GM18909 (cell line): Measurements from ENCODE around the gene HSDL1.
"Not testable (repeated sequence)": the region's sequence is repeated elsewhere in the genome, so short reads cannot be mapped to it uniquely, and the experiment has no call there.

Source experiments
- ATAC-seq: cut with Tn5 transposase; IDR thresholded peaks from one replicate; pipeline ENCODE4 v1.9.1; 2021; ENCODE audit warnings: mild to moderate bottlenecking; ENCODE audit not compliant: unreplicated experiment, poor library complexity

Gene HSDL1

DNA sequence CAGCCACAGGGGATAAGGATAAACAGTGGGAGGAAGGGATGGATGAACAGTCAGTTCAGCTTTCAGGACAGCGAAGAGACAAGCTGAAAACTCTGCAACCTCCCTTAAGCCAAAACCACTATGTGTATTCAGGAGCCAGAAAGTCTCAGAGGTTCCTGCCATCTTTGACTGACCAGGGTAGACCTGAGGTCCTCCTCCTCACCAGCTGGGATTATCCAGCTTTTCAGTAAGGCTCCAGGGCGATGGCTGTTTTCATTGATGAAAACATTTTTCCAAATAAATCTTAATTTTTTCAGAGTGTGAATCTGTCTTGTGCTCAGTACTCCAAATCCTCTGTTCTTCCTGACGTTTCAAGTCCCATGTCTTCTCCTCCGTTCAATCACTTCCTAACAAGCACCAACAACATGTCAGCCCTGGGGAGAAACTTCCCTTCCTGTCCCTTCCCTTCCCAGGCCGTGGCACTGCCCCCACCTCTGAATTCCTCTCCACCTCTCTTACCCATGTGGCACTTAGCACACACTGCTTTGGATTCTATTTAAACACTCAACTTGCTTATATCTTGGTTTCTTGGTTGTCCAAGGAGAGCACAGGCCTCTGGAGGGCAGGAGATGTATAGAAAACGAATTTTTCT, 5.2 kb downstream of the HSDL1 start:
- ATAC-seq = no peak

DNA sequence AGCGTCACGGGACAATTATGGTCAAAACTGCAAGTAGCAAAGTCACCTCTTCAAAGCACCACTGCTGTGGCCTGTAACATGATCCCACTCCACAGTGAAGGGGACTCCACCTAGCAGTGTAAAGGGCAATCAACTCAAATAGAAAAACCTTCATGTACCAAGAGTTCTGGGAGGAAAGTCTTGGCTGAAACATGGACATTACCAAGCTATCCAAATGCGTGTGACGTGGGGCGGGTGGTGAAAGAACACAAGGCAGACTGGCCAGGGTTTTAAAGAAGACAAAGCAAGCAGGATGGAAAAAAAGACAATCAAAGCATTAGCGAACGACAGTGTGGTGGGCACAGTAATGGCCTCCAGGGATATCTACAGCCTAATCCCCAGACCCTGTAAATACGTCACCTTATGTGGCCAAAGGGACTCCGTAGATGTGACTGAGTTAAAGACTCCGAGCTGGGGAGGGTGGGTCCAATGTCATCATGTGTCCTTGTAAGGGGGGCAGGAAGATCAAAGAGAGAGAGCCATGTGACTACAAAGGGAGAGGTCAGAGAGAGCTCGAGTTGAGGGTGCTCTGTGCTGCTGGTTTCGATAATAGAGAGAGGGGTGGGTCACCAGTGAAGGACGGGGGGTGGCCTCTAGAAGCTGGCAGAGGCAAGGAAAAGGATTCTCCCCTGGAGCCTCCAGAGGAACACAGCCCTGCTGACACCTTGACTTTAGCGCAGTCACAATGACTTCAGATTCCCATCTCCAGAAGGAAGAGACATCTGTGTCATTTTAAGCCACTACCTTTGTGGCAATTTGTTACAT, 6.0 kb downstream of the HSDL1 start:
- no peak for ATAC-seq

DNA sequence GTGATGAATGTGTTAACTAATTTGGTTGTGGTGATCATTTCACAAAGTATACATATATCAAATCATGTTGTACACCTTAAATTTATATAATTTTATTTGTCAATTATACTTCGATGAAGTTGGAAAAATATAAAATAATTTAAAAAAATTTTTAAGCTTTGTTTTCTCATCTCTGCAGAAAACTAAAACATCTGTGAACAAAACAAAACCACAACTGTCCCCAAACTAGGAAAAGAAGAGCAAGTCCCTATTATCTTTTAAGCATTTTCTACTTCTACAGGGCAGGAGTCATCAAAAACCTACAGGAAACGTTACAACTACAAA, 6.5 kb downstream of the HSDL1 start:
- no peak for ATAC-seq

DNA sequence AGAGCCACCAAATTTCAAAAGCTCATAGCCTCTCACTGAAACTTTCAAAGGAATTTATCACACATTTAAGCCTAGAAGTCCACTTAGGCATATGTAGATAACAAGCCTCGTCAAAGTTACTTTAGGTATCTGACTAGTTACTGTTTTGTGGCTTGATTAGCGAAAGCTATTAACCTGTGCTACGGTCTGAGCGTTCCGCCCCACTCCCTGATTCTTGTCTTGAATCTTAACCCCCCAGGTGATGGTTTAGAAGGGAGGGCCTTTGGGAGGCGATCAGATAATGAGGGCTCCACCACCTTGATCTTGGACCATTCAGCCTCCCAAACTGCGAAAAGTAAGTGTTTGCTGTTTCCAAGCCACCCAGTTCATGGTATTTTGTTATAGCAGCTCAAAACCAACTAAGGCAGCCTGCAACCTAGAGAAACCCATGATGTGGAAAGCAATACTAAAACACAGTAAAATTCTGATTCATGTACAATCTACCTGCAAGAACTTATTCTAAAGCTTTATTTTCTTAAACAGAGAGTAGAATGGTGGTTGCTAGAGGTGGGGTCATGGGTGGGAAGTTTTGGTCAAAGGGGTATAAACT, 7.1 kb downstream of the HSDL1 start:
- ATAC-seq = no peak

DNA sequence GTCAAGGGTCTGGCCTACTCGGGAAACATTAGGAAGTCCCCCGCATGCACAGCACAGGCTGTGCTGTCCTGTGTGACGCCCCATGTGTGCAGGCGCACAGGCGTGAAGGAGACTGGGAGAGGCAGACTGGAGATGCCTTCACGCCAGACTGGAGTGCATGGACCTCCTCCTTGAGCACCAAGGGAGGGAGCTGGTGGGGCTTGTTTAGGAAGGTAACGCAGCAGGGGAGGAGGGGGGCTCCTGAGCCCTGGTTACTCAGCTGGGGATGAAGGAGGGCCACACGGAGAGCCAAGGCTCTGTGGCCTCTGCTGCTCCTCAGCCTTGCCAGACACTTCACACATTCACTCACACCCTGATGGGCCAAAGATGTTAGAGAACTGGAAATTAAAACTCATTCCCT, 7.7 kb downstream of the HSDL1 start:
- no peak for ATAC-seq

DNA sequence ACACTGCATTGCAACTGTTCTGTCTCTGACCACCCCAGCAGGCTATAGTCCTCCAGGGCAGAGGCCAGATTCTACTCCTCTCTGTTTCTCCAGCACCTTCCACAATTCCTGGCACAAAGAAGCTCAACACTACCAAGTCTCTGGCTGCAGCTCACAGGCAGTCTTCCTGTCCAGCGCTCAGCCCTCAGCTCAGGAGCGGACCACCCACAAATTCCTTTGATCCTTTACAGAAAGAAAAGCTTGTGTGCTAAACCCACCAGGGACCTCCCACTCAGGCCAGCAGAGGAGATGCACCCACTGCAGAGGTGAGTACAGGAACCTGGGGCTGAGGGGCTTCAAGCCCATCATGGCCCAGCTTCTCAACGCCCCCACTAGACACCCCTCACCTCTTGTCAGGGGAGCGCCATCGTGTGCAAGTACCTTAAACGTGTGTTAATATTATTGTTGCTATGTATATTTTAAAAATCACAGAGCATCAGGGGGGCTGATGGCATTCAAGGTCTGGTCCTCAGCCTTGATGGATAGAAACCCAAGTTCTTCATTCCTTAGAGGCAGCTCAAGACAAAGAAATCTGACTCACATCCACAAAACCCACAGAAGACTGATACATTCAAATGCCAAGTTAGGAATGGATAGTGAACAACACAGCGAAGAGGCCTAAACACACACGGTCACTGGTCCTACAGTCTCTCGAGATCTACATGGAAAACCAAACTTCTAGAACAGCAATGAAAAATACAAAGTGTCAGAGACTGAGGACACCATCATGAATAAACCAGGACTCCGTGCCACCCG, 8.4 kb downstream of the HSDL1 start:
- ATAC-seq = no peak

DNA sequence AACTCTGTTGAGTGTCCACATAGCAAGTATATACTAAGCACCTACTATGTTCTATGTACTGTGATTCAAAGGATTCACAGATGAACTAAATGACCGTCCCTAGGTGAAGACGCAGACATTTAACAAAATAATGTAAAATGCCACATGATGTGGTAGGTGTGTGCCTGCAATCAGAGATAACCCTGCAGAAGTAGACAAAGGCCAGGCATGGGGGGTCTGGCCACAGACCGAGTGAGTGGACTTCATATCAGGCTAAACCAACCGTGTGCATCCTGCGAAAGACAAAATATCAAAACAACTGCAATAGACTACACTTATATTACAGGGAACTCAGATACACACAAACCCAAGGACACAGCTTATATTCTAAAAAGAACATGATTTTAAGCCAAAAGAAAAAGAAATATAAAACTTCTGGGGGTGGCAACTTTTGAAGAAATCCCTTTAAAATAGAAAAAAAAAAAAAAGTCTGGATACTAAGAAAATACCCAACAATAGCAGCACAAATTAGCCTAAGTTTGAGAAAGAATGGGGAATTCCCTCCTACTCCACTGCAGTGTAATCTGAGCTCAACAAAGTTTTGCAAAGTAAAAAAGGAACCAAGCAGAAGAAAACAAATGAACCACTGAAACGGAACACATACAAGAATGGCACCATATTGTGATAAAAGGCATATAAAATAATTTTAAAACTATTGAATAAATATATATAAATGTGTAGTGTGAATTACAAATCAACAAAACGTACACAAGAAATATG, 12.3 kb downstream of the HSDL1 start:
- no peak for ATAC-seq

DNA sequence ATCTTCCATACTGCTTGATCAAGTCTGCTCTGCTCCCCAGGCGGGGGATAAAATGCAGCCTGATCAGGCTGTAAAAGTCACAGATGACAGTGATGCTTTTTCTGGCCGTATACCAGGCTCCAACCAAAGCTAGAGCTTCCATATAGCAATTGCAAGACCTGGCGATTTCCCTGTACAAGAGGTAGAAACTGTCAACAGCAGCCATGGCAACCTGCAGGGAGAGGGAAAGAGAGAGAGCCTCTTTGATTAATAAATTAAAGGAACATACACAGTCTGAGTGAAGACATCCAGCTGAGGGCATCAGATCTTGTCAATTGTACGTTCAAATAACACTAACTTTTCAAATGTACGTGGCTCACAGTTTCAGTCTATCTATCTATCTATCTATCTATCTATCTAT, 13.9 kb downstream of the HSDL1 start:
- ATAC-seq = no peak

DNA sequence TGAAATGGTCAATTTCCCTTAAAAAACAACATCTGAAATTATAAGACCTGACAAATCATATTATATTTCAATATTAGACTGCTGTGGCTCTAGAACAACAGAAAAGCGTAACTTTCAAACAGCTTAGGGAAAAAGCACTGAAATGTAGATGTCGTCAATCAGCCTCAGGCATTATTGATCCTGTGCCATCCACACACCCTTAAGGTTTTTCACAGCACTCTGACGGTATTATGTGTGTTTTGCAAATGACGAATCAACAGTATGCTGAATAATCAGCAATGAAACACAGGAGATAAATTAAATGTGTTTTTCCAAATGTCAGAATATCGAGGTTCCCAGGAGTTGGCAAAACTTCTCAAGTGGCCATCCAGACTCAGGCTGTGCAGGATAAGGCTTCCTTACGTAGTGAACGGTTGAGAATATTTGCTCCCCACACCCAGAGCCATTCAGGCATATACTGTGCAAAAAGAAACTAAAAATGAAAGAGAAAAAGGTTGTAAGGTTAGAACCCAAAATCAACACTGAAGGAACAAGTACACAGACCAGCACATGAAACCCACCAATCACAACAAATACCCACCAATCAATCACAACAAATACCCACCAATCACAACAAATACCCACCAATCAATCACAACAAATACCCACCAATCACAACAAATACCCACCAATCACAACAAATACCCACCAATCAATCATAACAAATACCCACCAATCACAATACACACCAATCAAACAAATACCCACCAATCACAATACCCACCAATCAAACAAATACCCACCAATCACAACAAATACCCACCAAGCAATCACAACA, 20.5 kb downstream of the HSDL1 start:
- ATAC-seq = no peak

DNA sequence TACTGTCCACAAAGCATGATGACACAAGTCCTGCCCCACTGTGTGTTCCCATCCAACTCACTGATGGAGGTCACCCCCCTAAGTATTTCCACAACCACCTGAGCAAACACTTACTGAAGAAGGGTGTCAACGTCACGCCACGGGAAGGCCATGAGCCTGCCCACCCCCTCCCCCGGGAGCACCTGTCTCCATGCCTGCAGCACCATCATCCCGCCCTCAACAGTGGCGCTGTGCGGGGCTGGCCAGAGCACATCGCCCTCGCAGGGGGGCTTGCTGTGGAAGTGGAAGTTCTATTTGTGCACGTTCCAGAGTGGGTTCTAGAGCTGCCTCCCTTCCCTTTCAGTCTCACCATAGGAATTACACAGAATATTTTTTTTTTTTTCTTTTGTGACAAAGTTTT, 24.0 kb downstream of the HSDL1 start:
- no peak for ATAC-seq

DNA sequence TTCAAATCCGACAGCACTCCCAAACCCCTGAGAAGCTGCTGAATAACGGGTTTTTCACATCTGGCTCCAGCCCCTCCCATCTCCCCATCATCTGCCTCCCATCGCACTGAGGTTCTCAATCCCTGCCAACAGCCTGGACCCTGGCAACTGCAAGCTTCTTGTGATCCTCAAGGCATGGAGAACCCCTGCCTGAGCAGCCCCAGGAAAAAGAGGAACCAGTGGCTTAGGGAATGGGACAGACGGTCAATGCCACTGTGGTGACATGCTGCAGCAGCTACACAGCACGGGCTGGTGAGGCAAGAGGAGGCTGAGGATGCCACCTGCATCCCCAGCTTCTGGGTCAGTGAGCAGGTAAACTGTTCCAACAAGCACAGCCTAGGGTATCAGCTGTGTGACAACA, 25.0 kb downstream of the HSDL1 start:
- ATAC-seq = no peak

DNA sequence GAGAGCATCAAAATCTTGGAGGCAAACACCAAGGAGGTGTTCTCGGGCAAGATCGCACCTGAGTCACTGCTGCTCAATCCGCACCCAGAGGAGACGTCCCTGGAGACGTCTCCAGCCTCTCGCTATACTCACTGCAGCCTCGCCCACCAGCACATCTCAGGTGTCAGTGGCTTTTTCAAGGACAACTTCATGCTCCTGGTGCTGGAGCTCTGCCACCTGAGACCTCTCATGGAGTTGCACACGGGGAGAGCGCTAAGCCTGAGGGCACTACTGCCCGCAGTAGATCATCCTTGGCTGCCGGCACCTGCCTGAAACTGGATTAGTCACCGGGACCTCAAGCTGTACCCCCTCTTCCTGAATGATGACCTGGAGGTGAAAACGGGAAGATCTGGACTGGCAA, 25.6 kb downstream of the HSDL1 start:
- ATAC-seq = no peak

DNA sequence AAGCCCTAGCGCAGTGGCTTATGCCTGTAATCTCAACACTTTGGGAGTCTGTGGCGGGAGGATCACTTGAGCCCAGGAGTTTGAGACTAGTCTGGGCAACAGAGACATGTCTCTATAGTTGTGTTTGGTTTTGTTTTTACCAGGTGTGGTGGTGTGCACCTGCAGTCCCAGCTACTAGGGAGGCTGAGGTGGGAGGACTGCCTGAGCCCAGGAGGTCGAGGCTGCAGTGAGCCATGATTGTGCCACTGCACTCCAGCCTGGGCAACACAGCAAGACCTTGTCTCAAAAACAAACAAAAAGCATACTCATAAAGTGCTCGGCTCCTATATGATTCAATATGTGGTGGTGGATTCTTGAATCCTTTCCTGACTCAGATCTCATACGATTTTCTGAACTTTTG, 26.7 kb downstream of the HSDL1 start:
- ATAC-seq = not testable (repeated sequence)

DNA sequence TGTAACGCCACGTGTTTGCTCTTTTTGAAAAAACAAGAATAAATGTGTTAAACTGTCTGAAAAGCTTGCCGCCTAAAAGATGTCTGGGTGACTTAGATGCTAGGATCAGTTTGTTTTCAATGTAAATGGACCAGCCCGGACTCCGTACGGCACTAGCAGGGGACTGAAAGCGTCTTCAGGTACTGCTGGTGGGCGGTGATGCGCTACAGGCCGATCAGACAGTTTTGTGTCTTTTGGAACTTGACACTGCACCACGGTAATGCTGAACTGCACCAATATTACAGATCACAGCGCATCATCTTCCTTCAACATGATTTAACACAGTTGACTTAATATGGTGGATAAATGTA, 27.5 kb downstream of the HSDL1 start:
- ATAC-seq = peak; percentile 4

- ATAC-seq = peak; percentile 91
Measured at GRCh38 chr16:84116720-84117493, 28.1 kb downstream of the HSDL1 start, which contains the start of gene MBTPS1. MBTPS1 (minus strand) TSS chr16:84116942; CDS start chr16:84101783, 15,159 bp downstream.

GRCh38 chr16:84115919-84116719, 28.9 kb downstream of the HSDL1 start:
- peak; percentile 28 for ATAC-seq

GRCh38 chr16:84111949-84112348, 33.0 kb downstream of the HSDL1 start:
- ATAC-seq = not testable (repeated sequence)

DNA sequence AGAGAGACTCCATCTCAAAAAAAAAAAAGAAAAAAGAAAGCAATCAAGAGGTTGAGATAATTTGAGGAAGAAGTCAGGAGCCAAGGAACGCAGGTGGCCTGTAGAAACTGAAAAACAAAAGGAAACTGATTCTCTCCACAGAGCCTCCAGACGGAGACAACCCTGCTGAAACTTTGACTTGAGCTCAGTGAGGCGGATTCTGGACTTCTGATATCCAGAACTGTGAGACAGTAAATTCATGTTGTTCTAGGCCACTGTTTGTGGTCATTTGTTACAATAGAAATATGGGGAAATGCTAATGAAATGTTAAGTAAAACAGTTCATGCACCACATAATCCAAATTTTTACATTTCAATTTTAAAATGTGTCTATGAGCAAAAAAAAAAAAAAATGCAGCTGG, 33.5 kb downstream of the HSDL1 start:
- no peak for ATAC-seq
